B cell (primary cell): ENCODE measurements around the gene STYXL1.

Experiments
- CTCF ChIP-seq: fragments of 200-600 bp; IDR thresholded peaks from one replicate; pipeline ENCODE4 v1.8.0; 2022; ENCODE audit warnings: antibody characterized with exemption, mild to moderate bottlenecking
- EZH2 ChIP-seq: IDR thresholded peaks from 2 replicates; pipeline ENCODE4 v1.6.1; 2012; ENCODE audit warnings: borderline replicate concordance, low read depth, mild to moderate bottlenecking, moderate library complexity, low read length; ENCODE audit not compliant: insufficient read depth, poor library complexity, severe bottlenecking

GRCh38 chr7:75984130-75985008 is 63.4 kb downstream of the STYXL1 start:
- TF ChIP-seq EZH2 (no peak), CTCF (no peak)
